Stimulated activated naive B cell treated with anti-CD40 and anti-IgM and Interleukin-4, amounts not matched to agents 10 μg/mL and 1 μg/mL and 100 μg/mL, for 72 hours (primary cell): ENCODE results near the gene ASTN1.

Experiments used
- ATAC-seq, 2 donors: fragments of 150-1000 bp; cut with Tn5 transposase; replicated peaks; 2 replicates each; pipeline ENCODE4 v1.10.0; 2021; ENCODE audit warnings: moderate library complexity in 1 of 2
- DNase-seq: peaks from one replicate; pipeline ENCODE4 v3.0.0; 2021
- H3K27ac Mint-ChIP-seq: one replicate; pipeline ENCODE4 v1.8.0; 2022; ENCODE audit warnings: mild to moderate bottlenecking, mixed read lengths
- H3K27me3 Mint-ChIP-seq, 2 donors: one replicate each; pipeline ENCODE4 v1.8.0; 2022; ENCODE audit warnings: mixed read lengths in 2 of 2
- H3K36me3 Mint-ChIP-seq, 2 donors: one replicate each; pipeline ENCODE4 v1.8.0; 2022; ENCODE audit warnings: mixed read lengths in 2 of 2, mild to moderate bottlenecking in 1 of 2
- H3K4me1 Mint-ChIP-seq, 2 donors: one replicate each; pipeline ENCODE4 v1.8.0; 2022; ENCODE audit warnings: mixed read lengths in 2 of 2, mild to moderate bottlenecking in 1 of 2
- H3K4me3 Mint-ChIP-seq, 2 donors: one replicate each; pipeline ENCODE4 v1.8.0; 2022; ENCODE audit warnings: mild to moderate bottlenecking in 2 of 2, mixed read lengths in 2 of 2, moderate library complexity in 1 of 2
- H3K9me3 Mint-ChIP-seq, 2 donors: one replicate each; pipeline ENCODE4 v1.8.0; 2022; ENCODE audit warnings: mixed read lengths in 2 of 2, mild to moderate bottlenecking in 1 of 2

Gene ASTN1

GRCh38 chr1:176852124-176852523, 312.4 kb downstream of the ASTN1 start:
- Mint-ChIP-seq H3K27ac (no peak overlapping the region), H3K4me3 (no peak overlapping the region), H3K27me3 (peaks cover 5 to 11% of the 10 kb centered on the region in 2 donors), H3K36me3 (no peaks in the 10 kb centered on the region), H3K9me3 (no peaks in the 10 kb centered on the region), H3K4me1 (no peaks in the 10 kb centered on the region)
- DNase-seq (no peak), ATAC-seq (no peak)

- DNase-seq (no peak), ATAC-seq (no peak)
- H3K4me3 Mint-ChIP-seq = no peak overlapping the region
- H3K27ac Mint-ChIP-seq = no peak overlapping the region
- no peaks in the 10 kb centered on the region for H3K9me3 Mint-ChIP-seq
- peaks cover 4 to 14% of the 10 kb centered on the region in 2 donors for H3K27me3 Mint-ChIP-seq
- H3K4me1 Mint-ChIP-seq = no peaks in the 10 kb centered on the region
- no peaks in the 10 kb centered on the region for H3K36me3 Mint-ChIP-seq
These were observed 313.6 kb downstream of the ASTN1 start for GRCh38 chr1:176850871-176851270.

- DNase-seq (no peak), ATAC-seq (no peak)
- no peak overlapping the region for H3K27ac Mint-ChIP-seq
- H3K9me3 Mint-ChIP-seq = no peaks in the 10 kb centered on the region
- H3K4me3 Mint-ChIP-seq = no peak overlapping the region
- H3K4me1 Mint-ChIP-seq = peaks cover 0 to 1% of the 10 kb centered on the region in 2 donors
- H3K27me3 Mint-ChIP-seq = peaks cover 5 to 17% of the 10 kb centered on the region in 2 donors
- no peaks in the 10 kb centered on the region for H3K36me3 Mint-ChIP-seq
These were observed 315.2 kb downstream of the ASTN1 start for GRCh38 chr1:176849281-176849680.

GRCh38 chr1:176847052-176847451, 317.5 kb downstream of the ASTN1 start:
- no peak overlapping the region for H3K4me3 Mint-ChIP-seq
- DNase-seq = no peak
- peaks cover 4 to 9% of the 10 kb centered on the region in 2 donors for H3K27me3 Mint-ChIP-seq
- no peaks in the 10 kb centered on the region for H3K9me3 Mint-ChIP-seq
- no peak overlapping the region for H3K27ac Mint-ChIP-seq
- H3K36me3 Mint-ChIP-seq = no peaks in the 10 kb centered on the region
- peaks cover 0 to 1% of the 10 kb centered on the region in 2 donors for H3K4me1 Mint-ChIP-seq
- no peak for ATAC-seq

DNA sequence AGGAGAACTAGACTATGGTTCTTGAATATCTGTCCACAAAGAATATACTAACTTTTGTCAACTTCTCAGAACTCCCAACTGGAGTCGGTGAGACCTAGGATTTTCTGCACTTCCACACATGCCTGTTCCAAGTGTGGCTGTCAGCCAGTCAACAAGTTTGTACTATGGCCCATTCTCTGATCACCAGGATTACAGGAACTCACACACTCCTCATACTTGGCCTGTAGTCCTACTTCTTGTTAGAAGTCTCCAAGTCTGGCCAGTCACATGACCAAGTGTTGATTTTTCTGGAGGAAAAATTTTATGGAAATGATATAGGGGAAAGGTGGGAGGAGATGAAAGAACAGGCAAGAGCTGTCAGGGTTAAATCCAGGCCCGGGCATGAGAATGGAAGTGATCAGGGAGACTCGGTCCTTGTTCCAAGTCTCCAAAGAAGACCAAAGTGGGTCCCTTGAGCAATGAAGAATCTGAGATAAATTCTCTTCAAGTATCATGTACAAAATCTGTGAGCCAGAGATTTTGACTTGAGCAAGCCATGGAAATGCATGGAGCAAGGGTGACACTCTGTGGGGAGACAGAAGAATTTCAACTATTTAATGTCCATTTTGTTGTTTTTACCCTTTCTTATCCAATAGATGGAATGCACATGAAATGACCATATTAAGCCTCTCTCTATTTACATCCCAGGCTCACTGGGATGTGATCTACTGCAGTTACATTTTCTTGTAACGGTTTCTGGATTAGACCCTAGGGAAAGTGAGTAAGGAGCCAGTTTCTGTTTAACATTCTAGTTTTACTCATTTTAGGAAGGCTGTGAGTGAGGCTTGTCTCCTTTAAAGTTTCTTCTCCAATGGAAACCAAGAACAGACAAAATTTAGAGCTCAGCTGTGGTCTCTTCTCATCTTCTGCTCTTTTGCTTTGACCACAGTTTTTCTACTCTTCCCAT, 320.9 kb downstream of the ASTN1 start:
- Mint-ChIP-seq H3K27ac (no peak overlapping the region), H3K36me3 (no peaks in the 10 kb centered on the region), H3K4me3 (no peak overlapping the region), H3K4me1 (peaks cover 0 to 1% of the 10 kb centered on the region in 2 donors), H3K9me3 (no peaks in the 10 kb centered on the region), H3K27me3 (peaks cover 9 to 13% of the 10 kb centered on the region in 2 donors)
- DNase-seq (no peak), ATAC-seq (no peak)

DNA sequence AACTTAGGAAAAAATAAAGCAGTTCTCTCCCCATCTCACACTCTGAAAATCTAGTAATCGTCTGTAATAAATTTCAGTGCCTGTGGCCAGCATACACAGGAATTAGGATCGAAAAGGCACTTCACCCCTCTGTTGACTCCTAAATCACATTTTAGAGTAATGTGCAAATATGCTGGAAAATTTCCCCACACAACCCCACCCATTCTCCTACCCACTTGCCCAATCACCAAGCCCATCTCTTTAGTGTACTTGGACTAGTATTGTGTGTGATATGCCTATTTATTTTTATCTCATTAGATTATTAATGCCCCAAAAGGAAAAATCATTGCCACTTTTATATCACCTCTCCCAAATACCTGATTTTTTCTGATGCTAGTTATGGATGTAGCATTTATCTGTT, 323.3 kb downstream of the ASTN1 start:
- no peak overlapping the region for H3K27ac Mint-ChIP-seq

GRCh38 chr1:176839216-176839615, 325.3 kb downstream of the ASTN1 start:
- Mint-ChIP-seq H3K36me3 (no peaks in the 10 kb centered on the region), H3K9me3 (no peaks in the 10 kb centered on the region), H3K4me1 (no peaks in the 10 kb centered on the region), H3K4me3 (no peak overlapping the region), H3K27me3 (peaks cover 0 to 9% of the 10 kb centered on the region in 2 donors), H3K27ac (no peak overlapping the region)
- no peak for DNase-seq
- no peak for ATAC-seq

More for the DNA sequence above, 323.3 kb downstream of the ASTN1 start:
- no peak for DNase-seq
- no peak for ATAC-seq
- peaks cover 0 to 1% of the 10 kb centered on the region in 2 donors for H3K4me1 Mint-ChIP-seq
- H3K4me3 Mint-ChIP-seq = no peak overlapping the region
- H3K36me3 Mint-ChIP-seq = no peaks in the 10 kb centered on the region
- H3K27me3 Mint-ChIP-seq = peaks cover 9 to 13% of the 10 kb centered on the region in 2 donors
- no peaks in the 10 kb centered on the region for H3K9me3 Mint-ChIP-seq

DNA sequence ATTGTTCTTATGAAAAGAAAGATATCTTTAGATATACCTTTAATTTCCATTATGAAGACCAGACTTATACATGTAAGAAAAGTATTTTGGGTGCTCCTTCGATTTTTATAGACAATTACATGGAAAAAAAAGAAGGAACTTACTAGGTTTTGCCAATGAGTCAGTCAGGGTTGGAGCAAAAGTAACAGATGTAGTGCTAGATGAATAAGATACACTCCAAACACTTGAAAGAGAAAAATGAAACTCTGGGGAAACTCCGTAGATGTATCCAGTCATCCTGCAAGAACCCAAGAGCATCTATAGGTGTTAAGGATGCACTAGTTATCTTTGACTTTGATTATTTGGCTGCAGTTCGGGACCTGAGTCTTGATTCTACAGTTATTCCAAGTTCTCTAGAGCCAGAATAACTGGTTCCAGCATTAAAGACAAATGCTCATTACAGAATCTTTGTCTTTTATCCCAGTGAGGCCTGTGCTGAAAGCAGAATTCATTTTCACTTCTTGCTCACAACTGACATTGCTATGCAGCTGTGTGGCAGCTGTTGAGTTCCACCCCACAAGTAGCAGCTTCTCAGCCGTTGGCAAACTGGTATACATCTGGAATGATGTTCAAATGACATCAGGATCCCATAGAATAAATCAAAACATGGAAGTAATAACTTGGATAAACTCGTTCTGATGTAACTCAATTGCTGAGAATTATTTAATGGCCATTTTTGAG, 326.1 kb downstream of the ASTN1 start:
- Mint-ChIP-seq H3K27me3 (peaks cover 0 to 9% of the 10 kb centered on the region in 2 donors), H3K4me3 (no peak overlapping the region), H3K4me1 (no peaks in the 10 kb centered on the region), H3K9me3 (no peaks in the 10 kb centered on the region), H3K36me3 (no peaks in the 10 kb centered on the region), H3K27ac (no peak overlapping the region)
- no peak for ATAC-seq
- DNase-seq = no peak

- Mint-ChIP-seq H3K27me3 (peaks cover 0 to 9% of the 10 kb centered on the region in 2 donors), H3K9me3 (no peaks in the 10 kb centered on the region), H3K27ac (no peak overlapping the region), H3K4me3 (no peak overlapping the region), H3K4me1 (no peaks in the 10 kb centered on the region), H3K36me3 (no peaks in the 10 kb centered on the region)
- no peak for DNase-seq
- ATAC-seq = no peak
These were observed 326.8 kb downstream of the ASTN1 start for GRCh38 chr1:176837708-176838107.

- Mint-ChIP-seq H3K36me3 (no peaks in the 10 kb centered on the region), H3K4me1 (no peaks in the 10 kb centered on the region), H3K9me3 (no peaks in the 10 kb centered on the region), H3K27ac (no peak overlapping the region), H3K27me3 (no peaks in the 10 kb centered on the region), H3K4me3 (no peak overlapping the region)
- ATAC-seq = peak in 1 of 2 donors; percentile 7
- no peak for DNase-seq
These were observed 333.4 kb downstream of the ASTN1 start for GRCh38 chr1:176831150-176831549.

- H3K4me1 Mint-ChIP-seq = no peaks in the 10 kb centered on the region
- no peaks in the 10 kb centered on the region for H3K36me3 Mint-ChIP-seq
- no peak overlapping the region for H3K4me3 Mint-ChIP-seq
- DNase-seq = no peak
- H3K27ac Mint-ChIP-seq = no peak overlapping the region
- no peaks in the 10 kb centered on the region for H3K9me3 Mint-ChIP-seq
- peaks cover 0 to 6% of the 10 kb centered on the region in 2 donors for H3K27me3 Mint-ChIP-seq
- ATAC-seq = no peak
These were observed 335.3 kb downstream of the ASTN1 start for GRCh38 chr1:176829261-176829660.

- H3K27ac Mint-ChIP-seq = no peak overlapping the region
- no peak overlapping the region for H3K4me3 Mint-ChIP-seq
These were observed 338.2 kb downstream of the ASTN1 start for GRCh38 chr1:176826265-176826664.

GRCh38 chr1:176820391-176821031, 344.0 kb downstream of the ASTN1 start:
- no peak overlapping the region for H3K4me3 Mint-ChIP-seq
- ATAC-seq (no peak), DNase-seq (no peak)
- peaks cover 0 to 4% of the 10 kb centered on the region in 2 donors for H3K27me3 Mint-ChIP-seq
- peaks cover 0 to 4% of the 10 kb centered on the region in 2 donors for H3K9me3 Mint-ChIP-seq
- no peaks in the 10 kb centered on the region for H3K36me3 Mint-ChIP-seq
- no peak overlapping the region for H3K27ac Mint-ChIP-seq
- H3K4me1 Mint-ChIP-seq = no peaks in the 10 kb centered on the region

More at GRCh38 chr1:176826265-176826664, 338.2 kb downstream of the ASTN1 start:
- Mint-ChIP-seq H3K4me1 (no peaks in the 10 kb centered on the region), H3K9me3 (peaks cover 0 to 4% of the 10 kb centered on the region in 2 donors), H3K36me3 (no peaks in the 10 kb centered on the region), H3K27me3 (peaks cover 0 to 6% of the 10 kb centered on the region in 2 donors)
- no peak for DNase-seq
- ATAC-seq = no peak

DNA sequence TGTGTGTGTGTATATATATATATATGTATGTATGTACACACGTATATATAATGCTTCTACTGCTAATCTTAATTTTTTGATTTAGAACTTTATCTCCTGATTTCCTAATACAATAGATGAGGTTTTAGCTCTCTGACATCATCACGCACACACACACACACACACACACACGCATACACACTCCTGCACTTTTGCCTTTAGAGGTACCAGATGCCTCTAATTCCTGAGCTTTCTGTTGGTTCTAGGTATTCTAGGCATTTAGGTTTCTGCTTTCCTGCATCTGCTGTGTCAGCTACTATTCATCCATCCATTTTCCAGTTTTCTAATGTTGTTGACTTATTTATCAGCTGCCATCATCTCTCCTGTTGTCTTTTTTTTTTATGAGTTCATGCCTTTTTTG, 348.3 kb downstream of the ASTN1 start:
- Mint-ChIP-seq H3K4me3 (no peak overlapping the region), H3K36me3 (no peaks in the 10 kb centered on the region), H3K4me1 (no peaks in the 10 kb centered on the region), H3K9me3 (peaks cover 0 to 2% of the 10 kb centered on the region in 2 donors), H3K27ac (no peak overlapping the region), H3K27me3 (peaks cover 0 to 7% of the 10 kb centered on the region in 2 donors)
- DNase-seq = no peak
- ATAC-seq = no peak
